ENCODE measurements around the gene FSIP2. TPM values are rescaled to one million over a fixed set of nuclear protein-coding genes. Genes with fewer than 3 reads are reported as not detected.
"Not testable (repeated sequence)": the region's sequence is repeated elsewhere in the genome, so short reads cannot be mapped to it uniquely, and the experiment has no call there.

Gene FSIP2
- total RNA-seq, 2 experiments from 2014 or later = 0.13 to 0.26 TPM

DNA sequence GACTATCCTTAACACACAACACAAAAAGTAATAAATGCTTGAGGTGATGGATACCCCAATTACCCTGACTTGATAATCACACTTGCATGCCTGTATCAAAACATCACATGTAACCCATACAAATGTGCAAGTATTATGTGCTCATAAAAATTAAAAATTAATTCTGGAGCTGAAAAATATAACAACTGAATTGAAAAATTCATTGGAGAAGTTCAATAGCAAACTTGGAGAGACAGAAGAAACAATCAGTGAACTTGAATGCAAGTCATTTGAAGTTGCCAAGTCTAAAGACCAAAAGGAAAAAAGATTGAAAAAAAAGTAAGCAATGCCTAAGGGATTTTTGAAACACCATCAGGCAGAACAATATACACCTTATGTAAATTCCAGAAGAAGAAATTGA is 79.4 kb downstream of the FSIP2 start:
- H3K27ac Mint-ChIP-seq = no peak overlapping the region
- no peak for DNase-seq
- H3K4me3 Mint-ChIP-seq = no peak overlapping the region
- H3K4me1 Mint-ChIP-seq (ENCODE audit: low read depth) = no peaks in the 10 kb centered on the region
- H3K9me3 Mint-ChIP-seq (ENCODE audit: insufficient read depth) = peaks cover 14% of the 10 kb centered on the region
- ChIA-PET POLR2A (no interaction called here), CTCF (no interaction called here)
- no peak for ATAC-seq
- no peaks in the 10 kb centered on the region for H3K36me3 Mint-ChIP-seq (ENCODE audit: low read depth)
- no peaks in the 10 kb centered on the region for H3K27me3 Mint-ChIP-seq (ENCODE audit: low read depth)

DNA sequence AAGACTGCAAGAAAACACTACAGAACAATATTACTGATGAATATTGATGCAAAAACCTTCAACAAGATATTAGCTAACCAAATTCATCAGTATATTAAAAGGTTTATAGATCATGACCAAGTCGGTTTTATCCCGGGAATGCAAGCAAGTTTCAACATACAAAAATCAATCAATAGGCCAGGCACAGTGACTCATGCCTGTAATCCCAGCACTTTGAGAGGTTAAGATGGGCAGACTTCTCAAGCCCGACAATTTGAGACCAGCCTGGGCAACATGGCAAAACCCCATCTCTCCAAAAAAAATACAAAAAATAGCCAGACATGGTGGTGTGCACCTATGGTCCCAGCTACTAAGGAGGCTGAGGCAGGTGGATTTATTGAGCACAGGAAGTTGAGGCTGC is 82.9 kb downstream of the FSIP2 start:
- no peak overlapping the region for H3K27ac Mint-ChIP-seq
- ChIA-PET CTCF (no interaction called here), POLR2A (no interaction called here)
- H3K4me1 Mint-ChIP-seq (ENCODE audit: low read depth) = no peaks in the 10 kb centered on the region
- H3K36me3 Mint-ChIP-seq (ENCODE audit: low read depth) = no peaks in the 10 kb centered on the region
- H3K4me3 Mint-ChIP-seq = no peak overlapping the region
- no peak for ATAC-seq
- H3K9me3 Mint-ChIP-seq (ENCODE audit: insufficient read depth) = peaks cover 7% of the 10 kb centered on the region
- H3K27me3 Mint-ChIP-seq (ENCODE audit: low read depth) = no peaks in the 10 kb centered on the region
- DNase-seq = no peak

DNA sequence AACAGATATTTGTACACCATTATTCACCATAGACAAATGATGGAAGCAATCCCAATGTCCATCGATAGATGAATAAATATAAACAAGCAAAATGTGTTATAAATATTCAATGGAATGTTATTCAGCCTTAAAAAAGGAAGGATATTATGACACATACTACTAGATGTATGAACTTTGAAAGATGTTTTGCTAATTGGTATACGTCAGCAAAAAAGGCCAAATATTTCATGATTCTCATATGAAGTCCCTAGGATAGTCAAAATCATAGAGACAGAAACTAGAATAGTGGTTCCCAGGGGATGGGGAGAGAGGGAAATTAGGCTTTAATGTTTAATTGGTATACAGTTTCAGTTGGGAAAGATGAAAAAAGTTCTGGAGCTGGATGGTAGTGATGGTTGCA is 85.2 kb downstream of the FSIP2 start:
- POLR2A ChIA-PET = no interaction called here
- Mint-ChIP-seq H3K27ac (no peak overlapping the region), H3K27me3 (ENCODE audit: low read depth) (no peaks in the 10 kb centered on the region), H3K36me3 (ENCODE audit: low read depth) (no peaks in the 10 kb centered on the region), H3K9me3 (ENCODE audit: insufficient read depth) (peaks cover 7% of the 10 kb centered on the region), H3K4me3 (no peak overlapping the region), H3K4me1 (ENCODE audit: low read depth) (no peaks in the 10 kb centered on the region)
- no peak for ATAC-seq
- DNase-seq = no peak
- CTCF ChIA-PET = no interaction called here

DNA sequence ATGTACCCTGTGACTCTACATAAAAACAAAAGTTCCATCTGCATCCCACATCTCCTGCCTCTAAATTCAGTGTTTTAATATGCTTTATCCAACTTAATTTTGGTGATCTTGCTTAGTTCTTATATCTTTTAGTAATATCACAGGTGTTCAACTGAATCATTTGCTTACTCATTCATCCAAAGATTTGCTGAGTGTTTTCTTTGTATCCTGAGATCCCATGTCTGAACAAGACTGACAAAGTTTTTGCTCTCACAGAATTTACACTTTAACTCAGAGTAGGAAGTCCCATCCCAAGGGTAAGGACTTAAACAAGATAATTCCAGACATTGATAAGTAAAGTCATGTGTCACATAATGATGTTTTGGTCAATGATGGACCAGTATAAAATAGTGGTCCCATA is 87.0 kb downstream of the FSIP2 start:
- DNase-seq = no peak
- H3K27me3 Mint-ChIP-seq (ENCODE audit: low read depth) = no peaks in the 10 kb centered on the region
- no peak for ATAC-seq
- ChIA-PET POLR2A (no interaction called here), CTCF (no interaction called here)
- no peak overlapping the region for H3K4me3 Mint-ChIP-seq
- no peaks in the 10 kb centered on the region for H3K4me1 Mint-ChIP-seq (ENCODE audit: low read depth)
- no peaks in the 10 kb centered on the region for H3K36me3 Mint-ChIP-seq (ENCODE audit: low read depth)
- H3K27ac Mint-ChIP-seq = no peak overlapping the region
- H3K9me3 Mint-ChIP-seq (ENCODE audit: insufficient read depth) = peaks cover 7% of the 10 kb centered on the region

DNA sequence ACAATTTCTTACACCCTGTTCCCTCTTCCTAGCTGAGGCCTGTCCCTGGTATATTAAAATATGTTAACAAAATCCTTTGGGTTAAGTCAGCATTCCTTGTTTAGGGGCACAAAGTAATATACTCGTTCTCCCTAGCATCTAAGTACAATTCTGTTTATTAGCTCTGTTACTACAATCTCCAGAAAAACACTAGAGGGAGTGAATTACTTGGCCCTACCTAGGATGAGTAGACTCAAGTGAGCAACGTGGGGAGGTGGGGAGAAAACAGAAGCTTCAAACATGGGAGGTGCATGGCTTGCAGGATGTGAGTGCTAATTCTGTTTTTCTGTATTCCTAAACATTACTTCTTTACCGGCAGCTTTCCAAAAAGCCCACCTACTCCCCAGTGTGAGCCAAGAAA is 89.7 kb downstream of the FSIP2 start:
- ChIA-PET CTCF (no interaction called here), POLR2A (interaction anchor here (0.6 kb wide), 1 partner anchor 597 kb away, joined by 3 read pairs; no protein-coding TSS in a partner anchor)
- Mint-ChIP-seq H3K4me1 (ENCODE audit: low read depth) (no peaks in the 10 kb centered on the region), H3K27ac (no peak overlapping the region), H3K36me3 (ENCODE audit: low read depth) (no peaks in the 10 kb centered on the region), H3K9me3 (ENCODE audit: insufficient read depth) (no peaks in the 10 kb centered on the region), H3K27me3 (ENCODE audit: low read depth) (no peaks in the 10 kb centered on the region), H3K4me3 (no peak overlapping the region)
- ATAC-seq (no peak), DNase-seq (no peak)

DNA sequence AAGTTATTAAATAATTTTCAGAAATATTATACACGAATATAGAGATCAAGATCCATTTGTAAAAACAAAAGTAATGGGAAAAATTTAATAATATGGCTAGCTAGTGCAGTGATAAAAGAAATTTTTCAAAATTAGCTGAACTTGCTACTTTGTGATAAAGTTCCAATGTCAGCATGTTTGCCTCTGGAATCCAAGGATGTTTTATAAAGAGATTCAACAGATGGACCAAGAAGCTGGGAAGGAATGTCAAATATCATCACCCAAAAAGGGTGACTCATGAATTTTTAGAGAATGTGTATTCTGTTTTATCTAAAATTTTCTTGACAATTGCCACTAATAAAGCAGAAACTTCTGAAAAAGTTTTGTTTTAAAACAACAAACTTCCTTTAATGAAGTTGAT is 95.3 kb downstream of the FSIP2 start:
- Mint-ChIP-seq H3K27ac (no peak overlapping the region), H3K36me3 (ENCODE audit: low read depth) (no peaks in the 10 kb centered on the region), H3K27me3 (ENCODE audit: low read depth) (no peaks in the 10 kb centered on the region), H3K9me3 (ENCODE audit: insufficient read depth) (peaks cover 13% of the 10 kb centered on the region), H3K4me3 (no peak overlapping the region), H3K4me1 (ENCODE audit: low read depth) (no peaks in the 10 kb centered on the region)
- no peak for DNase-seq
- POLR2A ChIA-PET = no interaction called here
- CTCF ChIA-PET = no interaction called here
- ATAC-seq = no peak

DNA sequence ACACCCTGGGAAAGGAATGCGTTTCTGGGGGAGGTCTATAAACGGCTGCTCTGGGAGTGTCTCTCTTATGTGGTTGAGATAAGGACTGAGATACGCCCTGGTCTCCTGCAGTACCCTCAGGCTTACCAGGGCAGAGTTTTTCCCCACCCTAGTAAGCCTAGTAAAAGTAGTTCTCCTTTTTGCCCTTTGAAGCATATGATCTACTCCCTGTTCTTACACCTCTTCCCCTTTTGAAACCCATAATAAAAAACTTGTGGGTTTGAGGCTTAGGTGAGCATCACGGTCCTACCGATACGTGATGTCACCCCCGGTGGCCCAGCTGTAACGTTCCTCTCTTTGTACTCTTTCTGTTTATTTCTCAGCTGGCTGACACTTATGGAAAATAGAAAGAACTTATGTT is 97.4 kb downstream of the FSIP2 start:
- ChIA-PET POLR2A (no interaction called here), CTCF (no interaction called here)
- no peak for ATAC-seq
- H3K27ac Mint-ChIP-seq = no peak overlapping the region
- H3K4me3 Mint-ChIP-seq = no peak overlapping the region
- no peak for DNase-seq
- peaks cover 16% of the 10 kb centered on the region for H3K9me3 Mint-ChIP-seq (ENCODE audit: insufficient read depth)
- no peaks in the 10 kb centered on the region for H3K4me1 Mint-ChIP-seq (ENCODE audit: low read depth)
- H3K36me3 Mint-ChIP-seq (ENCODE audit: low read depth) = no peaks in the 10 kb centered on the region
- no peaks in the 10 kb centered on the region for H3K27me3 Mint-ChIP-seq (ENCODE audit: low read depth)

DNA sequence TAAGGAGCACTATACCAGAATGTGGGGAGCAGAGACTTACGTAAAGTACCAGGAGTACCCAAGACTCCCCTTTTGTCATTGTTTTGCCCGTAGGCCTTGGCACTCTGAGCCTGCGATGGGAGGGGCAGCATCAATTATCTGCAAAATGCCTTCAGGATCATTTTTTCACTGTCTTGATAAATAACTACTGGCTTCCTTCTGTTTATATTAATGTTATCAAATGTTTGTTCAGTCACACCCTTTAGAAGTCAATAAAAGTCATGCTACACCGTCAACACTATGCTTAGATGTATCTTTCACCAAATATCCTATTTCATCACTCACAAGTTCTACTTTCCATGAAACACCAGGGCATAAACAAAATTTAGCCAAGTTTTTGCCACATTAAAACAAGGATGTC is 116.3 kb downstream of the FSIP2 start:
- CTCF ChIA-PET = no interaction called here

DNA sequence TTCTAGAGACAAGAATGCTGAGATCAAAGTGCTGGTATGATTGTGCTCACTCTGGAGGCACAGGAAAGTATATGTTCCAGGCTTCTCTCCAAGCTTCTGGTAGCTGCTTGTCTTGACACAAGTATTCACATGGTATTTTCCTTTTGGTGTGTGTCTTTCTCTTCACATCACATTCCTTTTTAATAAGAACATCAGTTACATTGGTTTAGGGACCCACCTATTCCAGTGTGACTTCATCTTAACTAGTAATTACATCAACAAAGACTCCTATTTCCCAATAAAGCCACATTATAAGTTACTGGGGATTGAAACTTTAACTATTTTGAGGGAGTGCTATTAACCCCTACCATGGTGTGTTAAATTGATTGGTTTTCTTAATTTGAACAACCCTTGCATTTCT is 119.1 kb downstream of the FSIP2 start:
- Mint-ChIP-seq H3K4me3 (no peak overlapping the region), H3K27ac (no peak overlapping the region), H3K4me1 (ENCODE audit: low read depth) (no peaks in the 10 kb centered on the region), H3K27me3 (ENCODE audit: low read depth) (no peaks in the 10 kb centered on the region), H3K36me3 (ENCODE audit: low read depth) (no peaks in the 10 kb centered on the region), H3K9me3 (ENCODE audit: insufficient read depth) (peaks cover 3% of the 10 kb centered on the region)
- POLR2A ChIA-PET = no interaction called here
- CTCF ChIA-PET = no interaction called here
- ATAC-seq = no peak
- DNase-seq = no peak

More for the DNA sequence above, 116.3 kb downstream of the FSIP2 start:
- no peak for DNase-seq
- Mint-ChIP-seq H3K27ac (no peak overlapping the region), H3K4me1 (ENCODE audit: low read depth) (no peaks in the 10 kb centered on the region), H3K9me3 (ENCODE audit: insufficient read depth) (no peaks in the 10 kb centered on the region), H3K27me3 (ENCODE audit: low read depth) (no peaks in the 10 kb centered on the region), H3K36me3 (ENCODE audit: low read depth) (no peaks in the 10 kb centered on the region), H3K4me3 (no peak overlapping the region)
- POLR2A ChIA-PET = no interaction called here
- no peak for ATAC-seq

DNA sequence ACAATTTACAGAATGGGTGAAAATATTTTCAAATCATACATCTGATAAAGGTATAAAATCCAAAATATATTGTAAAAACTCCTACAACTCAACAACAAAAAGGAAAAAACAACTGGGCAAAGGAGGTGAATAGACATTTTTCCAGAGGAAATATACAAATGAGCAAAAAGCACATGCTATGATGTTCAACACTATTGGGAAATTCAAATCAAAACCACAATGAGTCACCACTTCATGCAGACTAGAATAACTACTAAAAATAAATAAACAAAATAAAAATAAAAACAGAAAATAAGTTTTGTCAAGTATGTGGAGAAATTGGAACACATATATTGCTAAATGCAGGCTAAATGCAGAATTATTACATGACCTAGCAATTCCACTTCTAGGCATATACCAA is 120.9 kb downstream of the FSIP2 start:
- ATAC-seq = no peak
- H3K27ac Mint-ChIP-seq = no peak overlapping the region
- H3K9me3 Mint-ChIP-seq (ENCODE audit: insufficient read depth) = peaks cover 3% of the 10 kb centered on the region
- H3K4me3 Mint-ChIP-seq = no peak overlapping the region
- no peaks in the 10 kb centered on the region for H3K27me3 Mint-ChIP-seq (ENCODE audit: low read depth)
- POLR2A ChIA-PET = no interaction called here
- CTCF ChIA-PET = no interaction called here
- no peak for DNase-seq
- H3K4me1 Mint-ChIP-seq (ENCODE audit: low read depth) = no peaks in the 10 kb centered on the region
- no peaks in the 10 kb centered on the region for H3K36me3 Mint-ChIP-seq (ENCODE audit: low read depth)

DNA sequence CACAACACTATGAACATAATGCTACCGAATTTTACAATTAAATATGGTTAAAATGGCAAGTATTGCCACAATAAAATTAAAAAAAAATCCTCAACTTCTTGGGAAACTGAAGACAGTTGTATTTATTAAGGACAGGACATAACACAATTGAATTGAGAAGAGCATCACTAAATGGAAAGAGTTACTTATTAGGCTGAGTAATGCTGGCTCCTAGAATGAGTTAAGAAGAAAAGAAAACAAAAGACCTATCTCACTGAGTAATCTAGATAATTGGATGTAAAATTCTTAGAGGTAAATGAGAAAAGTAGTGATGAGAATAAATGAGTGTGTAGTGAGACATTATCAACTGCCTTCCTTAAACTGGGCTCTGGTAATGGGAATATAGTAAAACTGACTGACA is 121.7 kb downstream of the FSIP2 start:
- no peak for ATAC-seq
- H3K27me3 Mint-ChIP-seq (ENCODE audit: low read depth) = no peaks in the 10 kb centered on the region
- H3K9me3 Mint-ChIP-seq (ENCODE audit: insufficient read depth) = peaks cover 3% of the 10 kb centered on the region
- H3K4me1 Mint-ChIP-seq (ENCODE audit: low read depth) = no peaks in the 10 kb centered on the region
- no peaks in the 10 kb centered on the region for H3K36me3 Mint-ChIP-seq (ENCODE audit: low read depth)
- POLR2A ChIA-PET = no interaction called here
- CTCF ChIA-PET = no interaction called here
- no peak for DNase-seq
- no peak overlapping the region for H3K27ac Mint-ChIP-seq
- H3K4me3 Mint-ChIP-seq = no peak overlapping the region

DNA sequence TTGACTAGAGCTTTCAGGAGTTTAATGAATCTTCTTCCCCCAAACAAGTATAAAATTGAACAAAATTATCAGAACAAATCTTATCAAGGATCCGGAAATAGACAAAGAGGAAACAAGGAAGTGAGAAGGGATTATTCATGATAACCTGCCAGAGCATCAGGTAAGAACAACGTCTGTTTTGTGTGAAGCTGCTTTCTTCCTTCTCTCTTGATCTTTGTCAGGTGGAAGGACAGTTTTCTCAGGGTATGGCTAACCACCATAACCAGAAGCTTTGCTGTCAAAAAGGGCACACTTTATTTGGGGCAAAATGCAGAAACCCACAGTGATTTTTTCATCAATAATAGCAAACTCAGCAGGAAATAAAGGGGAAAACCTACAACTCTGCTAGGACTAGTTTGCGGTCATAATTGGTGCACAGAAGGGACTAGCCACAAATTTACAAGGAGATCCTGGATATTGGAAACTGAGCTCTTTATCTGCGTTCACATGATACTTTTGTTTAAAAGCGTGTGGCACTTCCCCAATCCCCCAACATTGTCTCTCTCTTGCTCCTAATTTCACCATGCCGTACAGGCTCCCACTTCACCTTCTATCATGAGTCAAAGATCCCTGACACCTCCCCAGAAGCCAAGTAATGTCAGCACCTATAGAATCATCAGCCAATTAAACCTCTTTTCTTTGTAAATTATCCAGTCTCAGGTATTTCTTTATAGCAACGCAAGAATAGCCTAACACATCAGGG is 124.2 kb downstream of the FSIP2 start:
- peaks cover 3% of the 10 kb centered on the region for H3K9me3 Mint-ChIP-seq (ENCODE audit: insufficient read depth)
- CTCF ChIA-PET = no interaction called here
- POLR2A ChIA-PET = no interaction called here
- ATAC-seq (no peak), DNase-seq (no peak)
- H3K4me3 Mint-ChIP-seq = no peak overlapping the region
- no peaks in the 10 kb centered on the region for H3K36me3 Mint-ChIP-seq (ENCODE audit: low read depth)
- H3K27me3 Mint-ChIP-seq (ENCODE audit: low read depth) = no peaks in the 10 kb centered on the region
- H3K27ac Mint-ChIP-seq = no peak overlapping the region
- H3K4me1 Mint-ChIP-seq (ENCODE audit: low read depth) = no peaks in the 10 kb centered on the region

DNA sequence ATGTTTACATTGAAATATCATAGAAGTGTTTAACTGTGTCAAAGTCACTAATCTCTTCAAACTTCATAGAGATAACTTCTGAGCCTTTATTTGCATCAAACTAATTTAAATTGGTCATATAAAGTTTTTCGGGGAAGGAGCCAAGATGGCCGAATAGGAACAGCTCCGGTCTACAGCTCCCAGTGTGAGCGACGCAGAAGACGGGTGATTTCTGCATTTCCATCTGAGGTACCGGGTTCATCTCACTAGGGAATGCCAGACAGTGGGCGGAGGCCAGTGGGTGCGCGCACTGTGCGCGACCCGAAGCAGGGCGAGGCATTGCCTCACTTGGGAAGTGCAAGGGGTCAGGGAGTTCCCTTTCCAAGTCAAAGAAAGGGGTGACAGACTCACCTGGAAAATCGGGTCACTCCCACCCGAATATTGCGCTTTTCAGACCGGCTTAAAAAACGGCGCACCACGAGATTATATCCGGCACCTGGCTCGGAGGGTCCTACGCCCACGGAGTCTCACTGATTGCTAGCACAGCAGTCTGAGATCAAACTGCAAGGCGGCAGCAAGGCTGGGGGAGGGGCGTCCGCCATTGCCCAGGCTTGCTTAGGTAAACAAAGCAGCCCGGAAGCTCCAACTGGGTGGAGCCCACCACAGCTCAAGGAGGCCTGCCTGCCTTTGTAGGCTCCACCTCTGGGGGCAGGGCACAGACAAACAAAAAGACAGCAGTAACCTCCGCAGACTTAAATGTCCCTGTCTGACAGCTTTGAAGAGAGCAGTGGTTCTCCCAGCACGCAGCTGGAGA is 126.1 kb downstream of the FSIP2 start:
- POLR2A ChIA-PET; H3K27ac Mint-ChIP-seq; H3K27me3 Mint-ChIP-seq (ENCODE audit: low read depth): not testable (repeated sequence)

More for the DNA sequence above, 126.1 kb downstream of the FSIP2 start:
- ATAC-seq; DNase-seq; CTCF ChIA-PET; H3K4me3 Mint-ChIP-seq; H3K4me1 Mint-ChIP-seq (ENCODE audit: low read depth); H3K36me3 Mint-ChIP-seq (ENCODE audit: low read depth); H3K9me3 Mint-ChIP-seq (ENCODE audit: insufficient read depth): not testable (repeated sequence)
